Body of pancreas (tissue), 4 donors: ENCODE measurements around the gene MKI67.

Source experiments
- POLR2A ChIP-seq, 3 donors: fragments of 450-650 bp; IDR thresholded peaks; one replicate each; pipeline ENCODE4 v1.6.1; 2016; ENCODE audit warnings: antibody characterized with exemption in 3 of 3, mild to moderate bottlenecking in 2 of 3
- TF ChIP-seq, protein P1 (sequence below), 7 experiments: fragments of 450-650 bp in 4 of 7; fragments of 200-600 bp in 3 of 7; sonication (generic) in 3 of 7; IDR thresholded peaks; one replicate each; pipeline ENCODE4 v1.5.1; 2016 to 2019; ENCODE audit warnings: antibody characterized with exemption in 7 of 7

DNA sequence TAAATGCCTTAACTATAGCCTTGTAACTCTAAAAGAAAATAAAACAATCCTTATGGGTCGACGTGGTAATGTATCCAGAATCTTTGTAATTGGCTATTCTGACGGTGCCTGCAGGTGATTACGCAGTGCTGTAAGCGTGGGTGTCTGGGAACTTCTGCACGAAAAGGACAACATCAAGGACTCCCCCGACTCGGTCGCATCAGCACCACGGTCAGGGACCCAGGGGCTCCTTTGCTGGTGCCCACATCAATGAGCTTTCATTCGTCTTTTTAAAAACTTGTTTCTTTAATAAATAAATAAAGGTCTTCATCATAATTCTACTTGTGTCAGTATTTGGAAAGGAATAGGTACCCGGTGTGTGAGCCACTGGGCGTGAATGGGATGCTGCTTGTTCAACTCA is 13.2 kb downstream of the MKI67 start:
- no peak for TF ChIP-seq POLR2A (IDR thresholded peaks at IDR 0.05)
- TF ChIP-seq, protein P1, sequence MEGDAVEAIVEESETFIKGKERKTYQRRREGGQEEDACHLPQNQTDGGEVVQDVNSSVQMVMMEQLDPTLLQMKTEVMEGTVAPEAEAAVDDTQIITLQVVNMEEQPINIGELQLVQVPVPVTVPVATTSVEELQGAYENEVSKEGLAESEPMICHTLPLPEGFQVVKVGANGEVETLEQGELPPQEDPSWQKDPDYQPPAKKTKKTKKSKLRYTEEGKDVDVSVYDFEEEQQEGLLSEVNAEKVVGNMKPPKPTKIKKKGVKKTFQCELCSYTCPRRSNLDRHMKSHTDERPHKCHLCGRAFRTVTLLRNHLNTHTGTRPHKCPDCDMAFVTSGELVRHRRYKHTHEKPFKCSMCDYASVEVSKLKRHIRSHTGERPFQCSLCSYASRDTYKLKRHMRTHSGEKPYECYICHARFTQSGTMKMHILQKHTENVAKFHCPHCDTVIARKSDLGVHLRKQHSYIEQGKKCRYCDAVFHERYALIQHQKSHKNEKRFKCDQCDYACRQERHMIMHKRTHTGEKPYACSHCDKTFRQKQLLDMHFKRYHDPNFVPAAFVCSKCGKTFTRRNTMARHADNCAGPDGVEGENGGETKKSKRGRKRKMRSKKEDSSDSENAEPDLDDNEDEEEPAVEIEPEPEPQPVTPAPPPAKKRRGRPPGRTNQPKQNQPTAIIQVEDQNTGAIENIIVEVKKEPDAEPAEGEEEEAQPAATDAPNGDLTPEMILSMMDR (IDR thresholded peaks at IDR 0.05): no peak
